Measurements from ENCODE around the gene GPR162. TPM values are rescaled to one million over a fixed set of nuclear protein-coding genes. Genes with fewer than 3 reads are reported as not detected.

The GPR162 gene, protein sequence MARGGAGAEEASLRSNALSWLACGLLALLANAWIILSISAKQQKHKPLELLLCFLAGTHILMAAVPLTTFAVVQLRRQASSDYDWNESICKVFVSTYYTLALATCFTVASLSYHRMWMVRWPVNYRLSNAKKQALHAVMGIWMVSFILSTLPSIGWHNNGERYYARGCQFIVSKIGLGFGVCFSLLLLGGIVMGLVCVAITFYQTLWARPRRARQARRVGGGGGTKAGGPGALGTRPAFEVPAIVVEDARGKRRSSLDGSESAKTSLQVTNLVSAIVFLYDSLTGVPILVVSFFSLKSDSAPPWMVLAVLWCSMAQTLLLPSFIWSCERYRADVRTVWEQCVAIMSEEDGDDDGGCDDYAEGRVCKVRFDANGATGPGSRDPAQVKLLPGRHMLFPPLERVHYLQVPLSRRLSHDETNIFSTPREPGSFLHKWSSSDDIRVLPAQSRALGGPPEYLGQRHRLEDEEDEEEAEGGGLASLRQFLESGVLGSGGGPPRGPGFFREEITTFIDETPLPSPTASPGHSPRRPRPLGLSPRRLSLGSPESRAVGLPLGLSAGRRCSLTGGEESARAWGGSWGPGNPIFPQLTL
- total RNA-seq (2021) = 4.6 and 6.1 TPM in 2 replicates
- long read RNA-seq, partial matches to known transcripts = 0 of 5 reads
- long read RNA-seq, other reads (novel, unspliced or antisense) = 2 of 5 reads

DNA sequence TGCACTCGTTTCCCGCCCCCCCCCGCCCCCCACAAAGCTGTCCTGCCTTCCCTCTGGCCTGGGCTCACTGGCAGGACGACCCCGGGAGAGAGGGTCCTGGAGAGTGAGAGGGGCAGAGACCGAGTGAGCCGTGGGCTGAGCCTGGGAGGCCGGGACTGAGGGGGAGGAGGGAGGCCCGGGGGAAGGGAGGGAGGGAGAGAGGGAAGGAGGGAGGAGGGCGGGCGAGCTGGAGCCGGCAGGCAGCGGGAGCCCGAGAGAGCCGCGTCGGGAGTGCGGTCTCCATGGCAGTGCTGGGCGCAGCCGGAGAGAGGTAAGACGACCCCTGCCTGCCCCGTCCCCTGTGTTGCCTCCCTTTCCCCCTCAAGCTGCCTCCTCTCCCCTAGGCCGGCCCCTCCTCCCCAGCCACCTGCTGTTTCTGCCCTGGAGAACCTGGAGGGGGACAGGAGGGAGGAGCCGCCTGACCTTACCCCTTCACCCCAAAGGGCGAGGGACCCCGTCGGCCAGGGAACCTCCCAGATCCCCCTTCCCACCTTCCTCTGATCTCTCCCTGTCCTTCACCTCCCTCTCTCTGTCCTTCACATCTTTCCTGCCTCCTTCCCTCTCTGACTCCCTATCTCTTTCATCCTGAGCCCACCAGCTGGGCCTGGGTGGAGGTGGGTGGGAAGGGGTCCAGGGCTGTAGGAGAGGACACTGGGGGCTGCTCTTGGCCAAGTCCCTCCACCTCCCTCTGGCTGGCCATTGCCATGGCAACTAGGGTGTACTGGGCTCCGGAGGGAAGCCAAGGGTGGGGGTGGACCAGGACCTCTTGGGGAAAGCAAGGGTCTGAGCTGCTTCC lies at the start of gene GPR162:
GPR162 (plus strand) TSS at position 231 of the 835 bp plus-strand sequence. CDS start 2,078 bp downstream, outside the sequence.
- Histone ChIP-seq H3K23ac (ENCODE audit: insufficient read length, low read depth, low read length) (no peak within 1 kb of the TSS), H3K4ac (ENCODE audit: low read depth, low read length) (no peak within 1 kb of the TSS), H3K79me1 (ENCODE audit: insufficient read depth, low read depth, low read length, poor library complexity, severe bottlenecking) (no peaks in the 10 kb centered on the region), H3K14ac (ENCODE audit: insufficient read depth, low read length) (0 out of 2 replicates have a peak within 1 kb of the TSS, but pooled peaks have one; percentile 18), H2BK15ac (ENCODE audit: low read depth, low read length) (no peak within 1 kb of the TSS), H3K27me3 (ENCODE audit: insufficient read depth, low read length) (peaks cover 4% of the 10 kb centered on the region; the same call in 1 of the 2 replicates), H4K91ac (ENCODE audit: insufficient read length, low read depth, low read length) (no peak within 1 kb of the TSS), H3K79me2 (ENCODE audit: insufficient read depth, low read length) (no peaks in the 10 kb centered on the region), H2BK12ac (ENCODE audit: insufficient read length, low read depth, low read length) (no peak within 1 kb of the TSS), H2AK5ac (ENCODE audit: insufficient read length, low read length) (no peak within 1 kb of the TSS), H2BK20ac (ENCODE audit: low read depth, low read length, poor library complexity, severe bottlenecking) (no peak within 1 kb of the TSS), H2BK5ac (ENCODE audit: insufficient read length, low read length) (no peak within 1 kb of the TSS), H3K4me1 (ENCODE audit: insufficient read depth, low read length) (peaks cover 7% of the 10 kb centered on the region; the same call in 1 of the 2 replicates), H3T11ph (ENCODE audit: low read length) (no peak within 1 kb of the TSS), H3K56ac (ENCODE audit: insufficient read length, low read depth, low read length) (no peak within 1 kb of the TSS), H3K27ac (ENCODE audit: insufficient read length, low read depth, low read length) (no peak within 1 kb of the TSS), H3K18ac (ENCODE audit: insufficient read length, low read depth, low read length) (no peak within 1 kb of the TSS), H4K20me1 (ENCODE audit: control insufficient read depth, insufficient read depth, insufficient read length) (peaks cover 4% of the 10 kb centered on the region), H3K9ac (ENCODE audit: extremely low read depth, insufficient read length, low read length) (no peak within 1 kb of the TSS), H4K8ac (replicated peaks; ENCODE audit: insufficient read length, low read depth, low read length) (no peak within 1 kb of the TSS), H3K23me2 (ENCODE audit: insufficient read length, low read depth, low read length, poor library complexity, severe bottlenecking) (peaks cover 11% of the 10 kb centered on the region), H3K9me3 (ENCODE audit: control insufficient read depth, low read depth, low read length) (no peaks in the 10 kb centered on the region), H3K4me2 (ENCODE audit: insufficient read depth, insufficient read length, low read length) (peak within 1 kb of the TSS; percentile 62), H2AFZ (ENCODE audit: low read length) (no peak within 1 kb of the TSS), H4K5ac (ENCODE audit: insufficient read length, low read depth, low read length) (no peak within 1 kb of the TSS), H2BK120ac (ENCODE audit: low read depth, low read length, poor library complexity, severe bottlenecking) (no peak within 1 kb of the TSS)
- H3K4me1 Mint-ChIP-seq = peaks cover 67 to 76% of the 10 kb centered on the region in 2 experiments
- no CpG with 5 or more reads among the region's 28 CpGs for WGBS (ENCODE audit: extremely low coverage, insufficient read length, low lambda C conversion rate)
- H3K27me3 Mint-ChIP-seq (ENCODE audit: low read depth) = peaks cover 62% of the 10 kb centered on the region
- peak within 1 kb of the TSS; percentile 63 to 93 (median 91) for H3K27ac Mint-ChIP-seq
- DNase-seq = peak; percentile 91
- TF ChIP-seq, protein P1, sequence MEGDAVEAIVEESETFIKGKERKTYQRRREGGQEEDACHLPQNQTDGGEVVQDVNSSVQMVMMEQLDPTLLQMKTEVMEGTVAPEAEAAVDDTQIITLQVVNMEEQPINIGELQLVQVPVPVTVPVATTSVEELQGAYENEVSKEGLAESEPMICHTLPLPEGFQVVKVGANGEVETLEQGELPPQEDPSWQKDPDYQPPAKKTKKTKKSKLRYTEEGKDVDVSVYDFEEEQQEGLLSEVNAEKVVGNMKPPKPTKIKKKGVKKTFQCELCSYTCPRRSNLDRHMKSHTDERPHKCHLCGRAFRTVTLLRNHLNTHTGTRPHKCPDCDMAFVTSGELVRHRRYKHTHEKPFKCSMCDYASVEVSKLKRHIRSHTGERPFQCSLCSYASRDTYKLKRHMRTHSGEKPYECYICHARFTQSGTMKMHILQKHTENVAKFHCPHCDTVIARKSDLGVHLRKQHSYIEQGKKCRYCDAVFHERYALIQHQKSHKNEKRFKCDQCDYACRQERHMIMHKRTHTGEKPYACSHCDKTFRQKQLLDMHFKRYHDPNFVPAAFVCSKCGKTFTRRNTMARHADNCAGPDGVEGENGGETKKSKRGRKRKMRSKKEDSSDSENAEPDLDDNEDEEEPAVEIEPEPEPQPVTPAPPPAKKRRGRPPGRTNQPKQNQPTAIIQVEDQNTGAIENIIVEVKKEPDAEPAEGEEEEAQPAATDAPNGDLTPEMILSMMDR (conservative IDR thresholded peaks at IDR 0.05) = no peak
- H3K9me3 Mint-ChIP-seq = peaks cover 0 to 2% of the 10 kb centered on the region in 2 experiments; a peak in 1 of 5 replicates
- H3K4me3 Mint-ChIP-seq = peak within 1 kb of the TSS; percentile 73 to 85
- peaks cover 10 to 12% (median 10%) of the 10 kb centered on the region in 3 experiments; a peak in 6 of 7 replicates for H3K36me3 Mint-ChIP-seq (ENCODE audit: insufficient read depth in 1 of 3, low read depth in 3 of 3)
